Retinal pigment epithelial cell (primary cell): ENCODE results near the gene ARIH2.

Source experiments
- DNase-seq: peaks from one replicate; pipeline ENCODE4 v3.0.0-alpha.2; 2010; ENCODE audit warnings: low read depth
- H3K4me3 ChIP-seq: 2 replicates; pipeline ENCODE4 v1.5.1; 2011; ENCODE audit warnings: mild to moderate bottlenecking, low read length, control low read depth, moderate library complexity
- TF ChIP-seq, protein P1 (sequence below): conservative IDR thresholded peaks from 2 replicates; pipeline ENCODE4 v1.5.1; 2011; ENCODE audit warnings: low read depth, low read length, control low read depth, inconsistent platforms

Gene ARIH2

DNA sequence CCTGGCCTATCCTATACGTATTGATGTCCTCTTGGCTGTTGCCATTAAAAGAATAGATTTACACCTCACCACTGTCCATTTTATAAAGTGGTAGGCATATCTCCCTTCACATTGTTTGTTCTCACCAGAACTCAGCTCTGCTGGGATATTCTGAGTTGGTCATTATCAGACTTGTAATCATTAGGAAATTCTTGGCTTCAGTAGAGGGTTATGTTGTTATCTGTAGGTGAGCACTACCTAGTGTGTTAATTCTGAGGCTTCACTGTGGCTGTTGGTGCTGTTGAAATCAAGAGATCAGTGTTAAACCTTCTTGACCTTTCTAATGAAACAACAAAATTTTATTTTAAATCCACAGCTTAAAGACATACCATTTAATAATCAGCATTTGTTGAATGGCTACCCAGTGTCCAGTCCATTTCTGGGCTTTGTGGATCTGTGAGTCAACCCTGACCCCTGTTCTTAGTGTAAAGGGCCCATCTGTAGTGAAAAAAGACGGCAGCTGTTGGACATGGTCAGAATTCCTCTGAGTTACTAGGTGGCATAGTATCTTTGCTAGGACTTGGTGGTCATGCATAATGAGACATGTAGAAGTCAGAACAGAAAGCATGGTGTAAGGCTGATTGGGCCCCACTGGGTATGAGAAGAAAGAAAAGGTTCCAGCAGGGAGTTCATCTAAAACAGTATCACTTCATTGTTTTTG, 38.5 kb downstream of the ARIH2 start:
- H3K4me3 ChIP-seq = no peak overlapping the region
- no peak for DNase-seq
- TF ChIP-seq, protein P1, sequence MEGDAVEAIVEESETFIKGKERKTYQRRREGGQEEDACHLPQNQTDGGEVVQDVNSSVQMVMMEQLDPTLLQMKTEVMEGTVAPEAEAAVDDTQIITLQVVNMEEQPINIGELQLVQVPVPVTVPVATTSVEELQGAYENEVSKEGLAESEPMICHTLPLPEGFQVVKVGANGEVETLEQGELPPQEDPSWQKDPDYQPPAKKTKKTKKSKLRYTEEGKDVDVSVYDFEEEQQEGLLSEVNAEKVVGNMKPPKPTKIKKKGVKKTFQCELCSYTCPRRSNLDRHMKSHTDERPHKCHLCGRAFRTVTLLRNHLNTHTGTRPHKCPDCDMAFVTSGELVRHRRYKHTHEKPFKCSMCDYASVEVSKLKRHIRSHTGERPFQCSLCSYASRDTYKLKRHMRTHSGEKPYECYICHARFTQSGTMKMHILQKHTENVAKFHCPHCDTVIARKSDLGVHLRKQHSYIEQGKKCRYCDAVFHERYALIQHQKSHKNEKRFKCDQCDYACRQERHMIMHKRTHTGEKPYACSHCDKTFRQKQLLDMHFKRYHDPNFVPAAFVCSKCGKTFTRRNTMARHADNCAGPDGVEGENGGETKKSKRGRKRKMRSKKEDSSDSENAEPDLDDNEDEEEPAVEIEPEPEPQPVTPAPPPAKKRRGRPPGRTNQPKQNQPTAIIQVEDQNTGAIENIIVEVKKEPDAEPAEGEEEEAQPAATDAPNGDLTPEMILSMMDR = no peak

DNA sequence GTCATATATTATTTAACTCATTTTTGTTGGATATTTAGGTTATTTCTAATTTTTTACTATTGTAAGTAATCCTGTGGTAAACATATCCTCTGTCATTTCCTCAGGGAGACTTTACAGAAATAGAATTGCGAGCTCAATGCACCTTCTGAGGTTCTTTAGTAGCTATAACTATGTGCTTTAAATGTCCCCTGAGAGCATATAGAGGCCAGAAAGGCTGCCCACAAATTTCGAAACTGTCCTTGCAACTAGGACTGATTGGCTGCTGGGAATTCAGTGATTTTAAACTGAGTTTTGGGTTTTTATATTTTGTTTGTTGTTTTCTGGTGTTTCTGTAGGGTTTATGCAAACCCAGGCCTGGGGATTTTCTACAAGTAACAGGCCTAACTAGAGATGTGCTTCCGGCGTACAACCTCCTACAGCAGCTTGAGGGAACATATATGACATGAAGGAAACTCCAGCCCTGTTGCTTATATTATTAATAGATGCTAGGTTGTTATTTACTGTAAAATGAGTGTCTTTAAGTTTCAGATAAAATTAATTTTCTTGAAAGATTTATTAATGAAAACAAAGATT, 42.3 kb downstream of the ARIH2 start:
- TF ChIP-seq, protein P1 = no peak
- no peak overlapping the region for H3K4me3 ChIP-seq

DNA sequence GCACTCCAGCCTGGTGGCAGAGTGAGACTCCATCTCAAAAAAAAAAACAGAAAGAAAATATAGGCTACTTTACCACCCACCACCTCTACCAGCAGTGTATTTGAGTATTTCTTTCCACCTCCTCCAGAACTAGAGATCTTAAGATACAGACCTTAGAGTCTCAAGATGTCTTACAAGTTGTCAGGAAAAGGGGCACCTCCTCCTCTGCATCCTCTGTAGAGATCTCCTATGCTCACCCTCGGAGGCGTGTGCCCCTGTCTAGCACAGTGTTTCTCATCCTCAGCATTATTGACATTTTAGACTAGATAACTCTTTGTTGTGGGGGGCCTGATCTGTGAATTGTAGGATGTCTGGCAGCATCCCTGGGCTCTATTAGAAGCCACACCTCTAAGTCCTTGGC, 43.7 kb downstream of the ARIH2 start:
- TF ChIP-seq, protein P1 = no peak
- no peak for DNase-seq
- H3K4me3 ChIP-seq = no peak overlapping the region

More for the DNA sequence above, 42.3 kb downstream of the ARIH2 start:
- no peak for DNase-seq

DNA sequence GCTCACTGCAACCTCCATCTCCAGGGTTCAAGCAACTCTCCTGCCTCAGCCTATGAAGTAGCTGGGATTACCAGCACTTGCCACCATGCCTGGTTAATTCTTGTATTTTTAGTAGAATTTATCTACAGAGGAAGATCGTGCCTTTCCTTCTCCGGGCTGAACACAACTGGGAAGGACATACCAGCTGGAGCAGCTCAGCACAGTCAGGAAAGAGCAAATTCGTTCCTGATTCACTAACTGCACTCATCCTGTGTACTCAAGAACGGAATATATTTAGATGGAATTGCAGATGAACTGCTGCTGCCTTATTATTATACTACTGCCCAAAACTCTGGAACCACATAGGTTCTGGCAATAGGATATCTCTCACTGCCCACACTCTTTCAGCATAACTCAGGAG, 44.3 kb downstream of the ARIH2 start:
- TF ChIP-seq, protein P1 = no peak
- no peak for DNase-seq
- H3K4me3 ChIP-seq = no peak overlapping the region

DNA sequence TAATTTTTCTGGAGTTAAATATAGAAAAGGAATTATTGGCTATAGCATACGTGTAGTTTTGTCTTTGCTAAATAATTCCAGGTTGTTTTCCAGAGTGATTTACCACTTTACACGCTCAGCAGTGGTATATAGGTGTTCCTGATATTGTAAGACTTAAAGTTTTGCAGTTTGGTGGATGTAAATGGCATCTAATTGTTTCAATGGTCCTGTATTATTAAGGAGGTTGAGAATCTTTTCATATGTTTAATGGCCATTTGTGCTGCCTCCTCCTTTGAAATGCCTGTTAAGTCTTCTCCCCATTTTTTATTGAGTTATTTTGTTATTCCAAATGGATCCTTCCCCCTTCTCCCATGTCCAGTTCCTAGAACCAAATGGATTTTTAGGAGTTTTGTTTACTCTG, 44.9 kb downstream of the ARIH2 start:
- no peak for DNase-seq
- TF ChIP-seq, protein P1 = no peak
- no peak overlapping the region for H3K4me3 ChIP-seq

DNA sequence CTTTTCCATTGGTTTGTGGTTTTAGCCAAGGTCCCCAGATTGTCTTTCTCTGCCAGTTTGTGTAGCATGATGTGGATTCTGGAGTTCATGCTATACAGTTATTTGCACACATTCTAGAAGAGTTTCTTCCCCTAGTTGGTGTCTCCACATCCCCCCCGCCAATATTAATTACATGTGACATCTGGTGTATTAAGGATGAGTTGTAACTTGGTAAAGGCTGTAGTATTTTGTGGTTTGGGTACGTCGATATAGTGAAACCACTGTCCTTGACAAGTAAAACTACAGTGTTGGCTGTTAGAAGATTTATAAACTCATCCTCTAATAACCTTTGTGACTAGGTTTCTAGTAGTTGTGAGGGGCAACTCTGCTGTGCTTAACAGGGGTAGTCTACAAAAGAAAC, 47.7 kb downstream of the ARIH2 start:
- H3K4me3 ChIP-seq = no peak overlapping the region
- DNase-seq = no peak
- TF ChIP-seq, protein P1 = no peak

DNA sequence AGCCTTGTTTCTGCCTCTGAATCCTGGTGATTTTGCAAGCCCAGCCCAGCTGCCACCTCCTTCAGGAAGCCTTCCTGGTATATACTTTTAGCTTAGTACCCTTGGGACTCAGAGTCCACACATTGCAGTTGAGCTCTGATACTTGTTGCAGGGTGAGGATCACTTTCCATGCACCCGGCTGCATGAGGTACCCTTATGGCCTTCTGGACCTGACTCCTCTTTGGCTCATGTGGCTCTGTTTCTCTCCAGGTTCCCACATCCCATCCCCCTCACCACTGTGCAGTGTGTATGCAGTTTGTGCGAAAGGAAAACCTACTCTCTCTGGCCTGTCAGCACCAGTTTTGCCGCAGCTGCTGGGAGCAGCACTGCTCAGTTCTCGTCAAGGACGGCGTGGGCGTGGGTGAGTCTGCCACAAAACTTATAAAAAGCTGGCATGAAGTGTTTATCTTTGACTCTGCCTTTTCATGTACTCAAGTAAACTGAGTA, 48.3 kb downstream of the ARIH2 start:
- TF ChIP-seq, protein P1 = no peak
- no peak overlapping the region for H3K4me3 ChIP-seq
- no peak for DNase-seq
